Fibroblast of lung (primary cell): ENCODE measurements around the gene DNAL1. TPM values are rescaled to one million over a fixed set of nuclear protein-coding genes. Genes with fewer than 3 reads are reported as not detected.

ENCODE experiments used
- DNase-seq, 2 donors: peaks; one replicate each; pipeline versions ENCODE4 v3.0.0 to v3.0.0-alpha.2; 2010; ENCODE audit warnings: low read depth in 2 of 2
- H2AFZ ChIP-seq: 2 replicates; pipeline ENCODE4 v1.5.1; 2012; ENCODE audit warnings: low read length, control low read depth, inconsistent platforms
- H3K27ac ChIP-seq: 2 replicates; pipeline ENCODE4 v1.5.1; 2011; ENCODE audit warnings: low read length, control low read depth; ENCODE audit not compliant: insufficient read depth
- H3K27me3 ChIP-seq: 2 replicates; pipeline ENCODE4 v1.5.1; 2011; ENCODE audit warnings: mild to moderate bottlenecking, low read length; ENCODE audit not compliant: control insufficient read depth, insufficient read depth
- H3K36me3 ChIP-seq: 2 replicates; pipeline ENCODE4 v1.5.1; 2011; ENCODE audit warnings: low read length; ENCODE audit not compliant: control insufficient read depth, insufficient read depth
- H3K4me1 ChIP-seq: 2 replicates; pipeline ENCODE4 v1.5.1; 2011; ENCODE audit warnings: low read length; ENCODE audit not compliant: control insufficient read depth, insufficient read depth; ENCODE audit errors: extremely low read depth
- H3K4me2 ChIP-seq: 2 replicates; pipeline ENCODE4 v1.5.1; 2011; ENCODE audit warnings: low read length, control low read depth; ENCODE audit not compliant: insufficient read depth; ENCODE audit errors: extremely low read depth
- H3K4me3 ChIP-seq, 4 experiments: fragments of 200-600 bp in 1 of 4; sonication (generic) in 1 of 4; replicated peaks in 1 of 4; 2 replicates each; pipeline ENCODE4 v1.5.1; 2011 to 2016; ENCODE audit warnings: low read length in 4 of 4, low read depth in 3 of 4, mild to moderate bottlenecking in 3 of 4, control low read depth in 2 of 4, inconsistent platforms in 1 of 4, mixed read lengths in 1 of 4; ENCODE audit not compliant: insufficient read depth in 1 of 4; ENCODE audit errors: control extremely low read depth in 1 of 4
- H3K79me2 ChIP-seq: 2 replicates; pipeline ENCODE4 v1.5.1; 2012; ENCODE audit warnings: mild to moderate bottlenecking, low read length, inconsistent platforms; ENCODE audit not compliant: control insufficient read depth, insufficient read depth
- H3K9ac ChIP-seq: 2 replicates; pipeline ENCODE4 v1.5.1; 2011; ENCODE audit warnings: mild to moderate bottlenecking, low read length, control low read depth; ENCODE audit not compliant: insufficient read depth
- H3K9me3 ChIP-seq: 2 replicates; pipeline ENCODE4 v1.5.1; 2012; ENCODE audit warnings: low read depth, low read length; ENCODE audit not compliant: control insufficient read depth, insufficient read depth
- H4K20me1 ChIP-seq: 2 replicates; pipeline ENCODE4 v1.5.1; 2011; ENCODE audit warnings: low read length; ENCODE audit not compliant: control insufficient read depth, insufficient read depth; ENCODE audit errors: extremely low read depth
- EZH2 ChIP-seq: IDR thresholded peaks from 2 replicates; pipeline ENCODE4 v1.5.1; 2012; ENCODE audit warnings: low read length, control low read depth, mild to moderate bottlenecking; ENCODE audit errors: missing control alignments
- polyA plus RNA-seq, 2 donors: library from polyadenylated mRNA; depleted of rRNA in 1 of 2; stranded (reverse) in 1 of 2; unstranded in 1 of 2; fragments of >200 nt; gene quantifications; 2 replicates each; pipeline ENCODE4 v1.2.1, GENCODE V29; 2011 to 2012; ENCODE audit warnings: missing spikeins in 1 of 2
- total RNA-seq: library from RNA; depleted of rRNA; stranded (reverse); fragments of >200 nt; gene quantifications from 2 replicates; pipeline ENCODE4 v1.2.1, GENCODE V29; 2014
- TF ChIP-seq, protein P1 (sequence below), 2 donors: IDR thresholded peaks in 1 of 2; conservative IDR thresholded peaks in 1 of 2; 1 replicate in 1 of 2; 2 replicates in 1 of 2; pipeline ENCODE4 v1.5.1; 2011 to 2012; ENCODE audit warnings: low read length in 2 of 2, control low read depth in 1 of 2, inconsistent platforms in 1 of 2, low read depth in 1 of 2, mild to moderate bottlenecking in 1 of 2

DNAL1 gene
- total and polyA plus RNA-seq, 2 donors (not counting 1 experiment from before 2014, with no cell fraction given) = 5.3 to 11.3 TPM

DNA sequence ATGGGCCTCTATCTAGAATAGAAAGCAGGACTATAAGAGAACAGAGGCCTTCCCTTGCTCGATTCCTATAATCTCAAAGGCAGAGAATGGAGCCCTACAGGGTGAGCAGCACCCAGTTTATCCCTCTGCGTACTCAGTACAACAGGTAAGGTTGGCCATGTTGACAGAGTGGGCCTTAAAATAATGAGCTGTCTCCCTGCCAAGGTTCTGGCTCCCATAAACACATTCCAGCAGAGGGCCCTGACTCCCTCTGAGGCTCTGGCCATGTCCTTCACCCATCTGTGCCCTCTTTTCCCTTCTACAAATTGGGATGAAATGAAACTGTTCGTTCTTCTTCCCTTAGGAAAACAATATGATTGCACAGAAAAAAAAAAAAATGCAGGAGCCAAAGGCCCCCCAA is 86.3 kb downstream of the DNAL1 start:
- no peaks in the 10 kb centered on the region for H3K27me3 ChIP-seq
- H3K4me1 ChIP-seq = peaks cover 7% of the 10 kb centered on the region
- no peak overlapping the region for H3K9ac ChIP-seq
- H3K9me3 ChIP-seq = no peaks in the 10 kb centered on the region
- H4K20me1 ChIP-seq = no peaks in the 10 kb centered on the region
- no peak overlapping the region for H3K27ac ChIP-seq
- H3K4me2 ChIP-seq = no peak overlapping the region
- H3K4me3 ChIP-seq = no peak overlapping the region
- peaks cover 3% of the 10 kb centered on the region for H3K79me2 ChIP-seq
- TF ChIP-seq, protein P1, sequence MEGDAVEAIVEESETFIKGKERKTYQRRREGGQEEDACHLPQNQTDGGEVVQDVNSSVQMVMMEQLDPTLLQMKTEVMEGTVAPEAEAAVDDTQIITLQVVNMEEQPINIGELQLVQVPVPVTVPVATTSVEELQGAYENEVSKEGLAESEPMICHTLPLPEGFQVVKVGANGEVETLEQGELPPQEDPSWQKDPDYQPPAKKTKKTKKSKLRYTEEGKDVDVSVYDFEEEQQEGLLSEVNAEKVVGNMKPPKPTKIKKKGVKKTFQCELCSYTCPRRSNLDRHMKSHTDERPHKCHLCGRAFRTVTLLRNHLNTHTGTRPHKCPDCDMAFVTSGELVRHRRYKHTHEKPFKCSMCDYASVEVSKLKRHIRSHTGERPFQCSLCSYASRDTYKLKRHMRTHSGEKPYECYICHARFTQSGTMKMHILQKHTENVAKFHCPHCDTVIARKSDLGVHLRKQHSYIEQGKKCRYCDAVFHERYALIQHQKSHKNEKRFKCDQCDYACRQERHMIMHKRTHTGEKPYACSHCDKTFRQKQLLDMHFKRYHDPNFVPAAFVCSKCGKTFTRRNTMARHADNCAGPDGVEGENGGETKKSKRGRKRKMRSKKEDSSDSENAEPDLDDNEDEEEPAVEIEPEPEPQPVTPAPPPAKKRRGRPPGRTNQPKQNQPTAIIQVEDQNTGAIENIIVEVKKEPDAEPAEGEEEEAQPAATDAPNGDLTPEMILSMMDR (conservative IDR thresholded peaks at IDR 0.05 in 1 of 2, IDR thresholded peaks at IDR 0.05 in 1 of 2; ENCODE audit: low read depth in 1 of 2, low read length in 2 of 2) = no peak
- no peak for TF ChIP-seq EZH2
- no peak for DNase-seq
- peaks cover 16% of the 10 kb centered on the region for H3K36me3 ChIP-seq
- H2AFZ ChIP-seq = no peak overlapping the region

DNA sequence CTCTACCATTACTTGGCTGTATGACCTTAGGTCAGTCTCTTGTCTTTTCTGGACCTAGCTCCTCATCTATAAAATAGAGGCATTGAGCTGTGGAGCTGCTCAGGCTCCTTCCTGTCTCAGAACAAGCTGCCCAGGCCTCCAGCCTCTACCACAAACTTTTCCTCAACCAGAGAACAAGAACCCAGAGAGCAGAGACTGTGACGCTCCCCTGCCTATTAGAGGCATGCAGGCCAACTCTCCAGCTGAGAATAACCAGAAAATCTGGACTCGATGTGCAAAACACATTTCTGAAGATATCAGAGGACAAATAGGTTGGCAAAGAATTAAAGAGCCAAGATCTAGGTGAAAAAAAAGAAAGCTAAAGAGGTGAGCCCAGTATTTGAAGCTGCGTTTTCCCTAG is 87.2 kb downstream of the DNAL1 start:
- no peak overlapping the region for H2AFZ ChIP-seq
- peaks cover 7% of the 10 kb centered on the region for H3K79me2 ChIP-seq
- H3K27me3 ChIP-seq = no peaks in the 10 kb centered on the region
- H3K4me1 ChIP-seq = no peaks in the 10 kb centered on the region
- TF ChIP-seq, protein P1 (conservative IDR thresholded peaks at IDR 0.05 in 1 of 2, IDR thresholded peaks at IDR 0.05 in 1 of 2; ENCODE audit: low read depth in 1 of 2, low read length in 2 of 2) = no peak
- no peak for TF ChIP-seq EZH2
- no peaks in the 10 kb centered on the region for H4K20me1 ChIP-seq
- no peak overlapping the region for H3K4me2 ChIP-seq
- no peak for DNase-seq
- H3K27ac ChIP-seq = no peak overlapping the region
- no peaks in the 10 kb centered on the region for H3K9me3 ChIP-seq
- H3K4me3 ChIP-seq = no peak overlapping the region
- H3K36me3 ChIP-seq = peaks cover 15% of the 10 kb centered on the region
- H3K9ac ChIP-seq = no peak overlapping the region

DNA sequence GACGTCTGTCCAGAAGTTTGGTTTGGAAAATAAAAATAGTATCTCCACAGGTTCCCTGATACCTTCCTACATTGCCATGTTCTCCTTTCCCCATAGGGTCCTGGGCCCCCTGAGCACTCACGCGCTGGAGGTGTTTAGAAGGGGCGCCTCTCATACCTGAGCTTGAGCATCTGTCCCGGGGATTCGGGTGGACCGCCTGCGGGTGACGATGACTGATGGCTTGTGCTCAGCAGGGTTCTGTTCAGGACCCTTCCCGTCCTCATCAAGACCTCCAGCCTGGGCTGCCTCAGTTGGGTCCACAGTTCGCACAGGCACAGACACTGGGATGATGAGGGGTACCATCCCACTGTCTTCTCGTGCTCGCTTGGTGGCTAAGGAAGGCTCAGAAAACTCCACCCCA is 92.1 kb downstream of the DNAL1 start:
- Histone ChIP-seq H3K4me1 (peaks cover 17% of the 10 kb centered on the region), H3K79me2 (peaks cover 35% of the 10 kb centered on the region), H2AFZ (no peak overlapping the region), H3K9me3 (no peaks in the 10 kb centered on the region), H4K20me1 (no peaks in the 10 kb centered on the region), H3K4me3 (no peak overlapping the region), H3K27me3 (no peaks in the 10 kb centered on the region), H3K36me3 (peaks cover 20% of the 10 kb centered on the region), H3K4me2 (no peak overlapping the region), H3K9ac (no peak overlapping the region), H3K27ac (no peak overlapping the region)
- DNase-seq = no peak
- no peak for TF ChIP-seq EZH2
- TF ChIP-seq, protein P1 (conservative IDR thresholded peaks at IDR 0.05 in 1 of 2, IDR thresholded peaks at IDR 0.05 in 1 of 2; ENCODE audit: low read depth in 1 of 2, low read length in 2 of 2) = no peak
